ENCODE data around the gene CHCHD3.

The CHCHD3 gene

DNA sequence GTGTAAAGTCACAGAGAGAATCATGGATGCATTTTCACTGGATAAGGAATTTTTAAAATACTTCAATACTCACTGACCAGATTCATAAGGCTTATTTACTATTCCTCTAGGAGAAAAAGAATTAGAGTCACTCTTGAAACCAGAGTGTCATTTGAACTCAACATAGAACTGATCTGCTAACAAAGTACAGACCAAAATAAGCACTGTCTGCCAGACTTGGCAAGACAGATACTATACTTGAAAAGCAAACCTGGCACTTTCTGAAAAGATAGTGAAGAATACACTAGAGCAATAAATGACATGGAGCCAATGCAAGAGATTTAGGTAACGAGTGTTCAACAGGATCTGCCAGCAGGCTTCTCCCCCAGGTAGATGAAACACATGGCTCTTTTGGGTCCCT is 215.3 kb downstream of the CHCHD3 start:
- Mint-ChIP-seq H3K36me3 (peaks cover 33% of the 10 kb centered on the region), H3K27me3 (no peaks in the 10 kb centered on the region), H3K4me3 (no peak overlapping the region), H3K4me1 (peaks cover 13% of the 10 kb centered on the region), H3K27ac (no peak overlapping the region), H3K9me3 (peaks cover 5% of the 10 kb centered on the region)

DNA sequence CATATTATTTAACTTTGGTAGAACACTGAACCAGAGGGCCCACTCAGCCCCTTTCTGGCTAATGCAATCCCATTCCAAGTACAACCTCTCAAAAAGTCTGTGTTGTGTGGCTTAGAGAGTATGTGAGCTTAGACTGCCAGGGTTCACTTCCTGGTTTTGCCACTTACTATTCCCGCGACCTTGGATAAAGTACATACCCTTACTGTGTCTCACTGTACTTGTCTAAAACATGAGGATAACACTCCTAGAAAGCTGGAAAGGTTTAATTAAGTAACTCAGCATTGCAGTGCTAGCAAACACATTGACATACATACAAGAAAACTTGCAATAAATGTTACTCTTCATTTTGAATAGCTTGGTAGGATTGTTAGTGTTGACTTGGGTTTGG is 215.8 kb downstream of the CHCHD3 start:
- Mint-ChIP-seq H3K36me3 (peaks cover 31% of the 10 kb centered on the region), H3K27me3 (no peaks in the 10 kb centered on the region), H3K9me3 (peaks cover 5% of the 10 kb centered on the region), H3K4me1 (peaks cover 10% of the 10 kb centered on the region), H3K4me3 (no peak overlapping the region), H3K27ac (no peak overlapping the region)

DNA sequence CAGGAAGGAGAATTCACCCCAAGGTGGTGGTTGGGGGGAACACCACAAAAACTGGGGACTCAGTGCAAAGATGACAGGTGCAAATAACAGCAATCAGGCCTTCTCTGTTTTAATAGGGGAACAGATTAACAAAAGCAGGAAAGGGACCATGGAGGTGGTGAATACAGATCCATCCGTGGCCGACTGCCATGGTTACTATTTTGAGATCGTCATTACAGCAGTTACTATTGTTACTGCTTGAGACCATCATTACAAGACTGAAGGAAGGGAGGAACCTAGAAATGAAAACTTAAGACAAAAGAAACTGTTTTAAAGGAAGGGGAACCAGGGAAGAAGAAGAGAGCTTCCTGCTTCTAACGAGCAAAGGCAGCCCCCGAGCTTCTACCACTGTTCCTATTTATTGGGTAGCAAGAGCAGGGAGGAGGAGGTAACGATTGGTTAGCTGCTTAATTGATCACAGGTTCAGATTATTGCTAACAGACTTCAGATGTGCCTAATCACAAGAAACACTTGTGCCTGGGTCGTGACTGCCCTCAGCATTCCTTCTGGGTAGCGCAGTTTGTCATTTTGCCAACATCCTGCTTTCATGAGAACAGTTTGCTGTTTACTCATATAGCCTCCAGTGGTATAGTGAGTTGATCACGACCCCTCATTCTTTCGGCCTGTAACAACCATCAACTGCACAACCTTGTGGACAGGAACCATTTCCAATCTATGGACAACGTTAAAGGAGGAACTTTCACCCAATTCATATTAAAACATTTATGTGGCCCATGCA is 216.3 kb downstream of the CHCHD3 start:
- H3K9me3 Mint-ChIP-seq = peaks cover 5% of the 10 kb centered on the region
- H3K36me3 Mint-ChIP-seq = peaks cover 33% of the 10 kb centered on the region
- no peak overlapping the region for H3K27ac Mint-ChIP-seq
- no peak overlapping the region for H3K4me3 Mint-ChIP-seq
- peaks cover 10% of the 10 kb centered on the region for H3K4me1 Mint-ChIP-seq
- no peaks in the 10 kb centered on the region for H3K27me3 Mint-ChIP-seq

DNA sequence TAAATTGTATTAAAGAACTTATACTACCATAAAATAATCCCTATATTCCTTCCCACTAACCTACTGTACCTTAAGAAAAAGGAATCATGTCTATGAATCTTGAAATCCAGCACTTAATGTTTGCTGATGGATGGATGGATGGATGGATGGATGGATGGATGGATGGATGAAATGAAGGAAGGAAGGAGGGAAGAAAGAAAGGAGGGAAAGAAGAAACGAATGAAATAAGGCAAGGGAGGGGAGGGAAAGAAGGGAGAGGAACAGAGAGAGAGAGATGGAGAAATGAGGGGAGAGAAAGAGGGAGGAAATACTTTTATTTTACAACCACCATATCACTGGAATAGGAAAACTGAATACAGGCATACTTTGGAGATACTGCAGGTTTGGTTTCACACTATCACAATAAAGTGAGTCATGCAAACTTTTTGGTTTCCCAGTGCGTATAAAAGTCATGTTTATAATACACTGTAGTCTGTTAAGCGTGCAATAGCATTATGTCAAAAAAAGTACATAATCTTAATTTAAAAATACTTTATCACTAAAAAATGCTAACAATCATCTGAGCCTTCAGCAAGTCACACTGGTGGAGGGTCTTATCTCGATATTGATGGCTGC is 219.8 kb downstream of the CHCHD3 start:
- H3K4me3 Mint-ChIP-seq = no peak overlapping the region
- no peaks in the 10 kb centered on the region for H3K27me3 Mint-ChIP-seq
- H3K4me1 Mint-ChIP-seq = peaks cover 4% of the 10 kb centered on the region
- H3K27ac Mint-ChIP-seq = no peak overlapping the region
- H3K9me3 Mint-ChIP-seq = peaks cover 5% of the 10 kb centered on the region
- H3K36me3 Mint-ChIP-seq = peaks cover 33% of the 10 kb centered on the region

DNA sequence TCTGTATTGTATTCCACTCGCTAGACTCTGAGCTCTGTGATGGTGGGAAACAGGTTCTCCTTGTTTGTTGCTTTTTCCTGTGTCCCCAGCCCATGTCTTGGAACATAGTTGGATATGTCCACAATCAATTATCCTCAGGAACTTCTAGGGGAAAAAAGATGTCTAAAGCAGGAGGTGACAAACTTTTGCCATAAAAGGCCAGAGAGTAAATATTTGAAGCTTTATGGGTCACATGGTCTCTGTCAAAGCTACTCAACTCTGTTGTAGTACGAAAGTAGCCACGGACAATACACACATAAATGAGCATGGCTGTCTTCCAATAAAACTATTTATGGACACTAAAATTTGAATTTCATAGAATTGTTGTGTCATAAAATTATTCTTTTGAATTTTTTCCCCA is 220.5 kb downstream of the CHCHD3 start:
- Mint-ChIP-seq H3K27me3 (no peaks in the 10 kb centered on the region), H3K27ac (no peak overlapping the region), H3K36me3 (peaks cover 32% of the 10 kb centered on the region), H3K9me3 (peaks cover 5% of the 10 kb centered on the region), H3K4me3 (no peak overlapping the region), H3K4me1 (peaks cover 4% of the 10 kb centered on the region)

DNA sequence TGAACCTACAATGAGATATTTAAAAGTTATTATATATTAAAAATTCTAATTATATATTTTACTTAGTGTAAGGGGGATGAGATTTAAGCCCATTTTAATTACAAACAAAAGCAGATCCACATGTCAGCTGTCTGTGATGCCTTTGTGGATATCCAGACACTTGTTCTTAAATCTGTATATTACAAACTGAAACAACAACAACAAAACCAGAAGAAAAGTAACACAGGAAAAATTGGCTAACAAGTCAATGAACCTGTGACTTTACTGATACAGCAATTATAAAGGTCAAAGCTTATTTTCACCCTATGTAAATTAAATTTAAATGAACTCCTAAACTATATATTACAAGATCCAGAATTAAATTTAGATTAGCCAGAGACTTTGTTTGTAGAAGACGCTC is 222.7 kb downstream of the CHCHD3 start:
- no peak overlapping the region for H3K27ac Mint-ChIP-seq
- peaks cover 4% of the 10 kb centered on the region for H3K9me3 Mint-ChIP-seq
- H3K27me3 Mint-ChIP-seq = no peaks in the 10 kb centered on the region
- H3K4me1 Mint-ChIP-seq = peaks cover 8% of the 10 kb centered on the region
- no peak overlapping the region for H3K4me3 Mint-ChIP-seq
- H3K36me3 Mint-ChIP-seq = peaks cover 23% of the 10 kb centered on the region

DNA sequence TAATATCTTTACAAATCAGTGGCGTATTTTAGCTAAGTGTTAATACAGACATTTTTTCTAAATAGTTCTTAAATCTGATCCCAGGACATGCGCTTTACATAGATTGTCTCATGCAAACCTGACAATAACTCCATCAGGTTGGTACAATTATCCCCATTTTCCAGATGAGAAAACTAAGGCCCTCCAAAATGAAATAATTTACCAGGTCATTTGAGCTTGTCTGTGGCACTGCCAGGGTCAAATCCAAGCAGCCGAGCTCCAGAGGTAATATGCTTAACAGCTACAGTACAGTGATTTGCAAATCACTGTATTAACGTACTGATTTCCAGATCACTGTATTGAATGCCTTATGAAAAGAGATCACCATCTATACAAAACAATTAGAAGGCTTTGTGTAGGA is 223.1 kb downstream of the CHCHD3 start:
- H3K4me1 Mint-ChIP-seq = peaks cover 4% of the 10 kb centered on the region
- H3K4me3 Mint-ChIP-seq = no peak overlapping the region
- peaks cover 19% of the 10 kb centered on the region for H3K36me3 Mint-ChIP-seq
- no peaks in the 10 kb centered on the region for H3K27me3 Mint-ChIP-seq
- H3K27ac Mint-ChIP-seq = no peak overlapping the region
- no peaks in the 10 kb centered on the region for H3K9me3 Mint-ChIP-seq

DNA sequence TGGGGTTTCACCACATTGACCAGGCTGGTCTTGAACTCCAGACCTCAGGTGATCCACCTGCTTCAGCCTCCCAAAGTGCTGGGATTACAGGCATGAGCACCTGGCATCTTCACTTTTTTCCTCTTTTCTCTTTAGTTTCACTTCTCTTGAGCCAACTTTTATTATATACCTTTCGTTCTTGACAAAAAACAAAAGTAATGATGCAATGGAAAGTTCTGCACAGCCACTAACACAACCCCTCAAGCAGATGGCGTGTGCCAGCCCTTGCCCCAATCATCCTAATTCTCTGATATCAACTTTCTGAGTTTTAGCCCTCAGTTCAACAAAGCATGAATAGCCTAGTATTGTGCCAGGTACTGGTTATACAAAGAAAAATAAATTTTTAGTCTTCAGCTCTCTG is 223.6 kb downstream of the CHCHD3 start:
- peak overlapping the region; percentile 10 for H3K27ac Mint-ChIP-seq
- H3K9me3 Mint-ChIP-seq = no peaks in the 10 kb centered on the region
- peaks cover 4% of the 10 kb centered on the region for H3K4me1 Mint-ChIP-seq
- H3K36me3 Mint-ChIP-seq = peaks cover 22% of the 10 kb centered on the region
- H3K27me3 Mint-ChIP-seq = no peaks in the 10 kb centered on the region
- no peak overlapping the region for H3K4me3 Mint-ChIP-seq

DNA sequence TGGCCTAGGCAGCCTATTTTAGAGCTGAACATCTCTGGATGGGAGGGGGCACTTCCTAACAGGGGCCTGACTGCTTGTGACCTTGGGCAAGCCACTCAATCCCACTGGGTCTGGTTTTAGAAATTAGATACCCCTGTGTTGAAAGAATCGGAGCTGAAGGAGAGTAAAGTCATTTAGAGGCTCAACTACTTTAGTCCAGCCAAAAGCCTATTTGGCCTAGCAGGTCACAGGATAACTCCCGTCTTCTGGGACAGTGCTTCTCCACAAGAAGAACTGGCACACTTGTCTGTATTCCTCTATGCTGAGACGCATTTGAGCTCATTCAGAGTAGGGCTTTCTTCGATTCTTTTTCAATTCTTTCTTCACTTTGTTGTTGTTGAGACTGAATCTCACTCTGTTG is 224.2 kb downstream of the CHCHD3 start:
- Mint-ChIP-seq H3K4me1 (peaks cover 4% of the 10 kb centered on the region), H3K27ac (no peak overlapping the region), H3K27me3 (no peaks in the 10 kb centered on the region), H3K9me3 (no peaks in the 10 kb centered on the region), H3K36me3 (peaks cover 19% of the 10 kb centered on the region), H3K4me3 (no peak overlapping the region)

DNA sequence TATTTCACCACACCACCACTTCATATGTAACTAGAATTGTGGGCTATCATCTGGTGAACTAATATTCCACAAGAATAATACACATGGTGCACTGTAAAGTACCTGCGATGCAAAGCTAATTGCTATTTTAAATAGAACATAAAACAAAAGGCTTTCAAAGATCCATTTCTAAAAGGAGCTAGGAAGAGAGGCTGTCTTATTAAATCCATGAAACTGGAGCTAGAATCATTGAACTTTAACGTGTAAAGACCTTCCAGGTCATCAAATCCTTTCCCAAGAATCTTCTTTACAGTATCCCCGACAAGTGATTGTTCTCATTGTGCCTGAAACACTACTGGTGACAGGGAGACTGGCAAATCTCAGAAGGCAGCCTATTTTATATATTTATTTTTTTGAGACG is 224.9 kb downstream of the CHCHD3 start:
- Mint-ChIP-seq H3K9me3 (no peaks in the 10 kb centered on the region), H3K4me3 (no peak overlapping the region), H3K4me1 (peaks cover 4% of the 10 kb centered on the region), H3K27ac (no peak overlapping the region), H3K36me3 (peaks cover 17% of the 10 kb centered on the region), H3K27me3 (no peaks in the 10 kb centered on the region)

DNA sequence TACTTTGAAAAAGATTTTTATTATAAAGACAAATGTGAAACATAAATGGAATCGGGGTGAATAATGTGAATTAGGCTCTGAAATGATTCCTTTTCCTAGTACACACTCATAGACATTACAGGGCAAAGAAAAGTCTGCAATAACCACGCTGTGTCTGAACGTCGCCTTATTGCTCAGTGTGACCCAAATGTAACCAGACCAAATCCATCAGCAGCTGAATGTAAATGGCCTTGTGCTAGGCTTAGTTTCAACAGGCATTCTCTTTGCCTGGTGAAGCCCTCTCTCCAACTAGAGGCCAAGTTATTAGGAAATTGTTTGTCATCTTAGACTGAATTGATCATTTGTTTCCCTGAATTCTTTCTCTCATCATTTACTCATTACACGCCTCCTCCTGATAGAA is 225.5 kb downstream of the CHCHD3 start:
- H3K27ac Mint-ChIP-seq = no peak overlapping the region

DNA sequence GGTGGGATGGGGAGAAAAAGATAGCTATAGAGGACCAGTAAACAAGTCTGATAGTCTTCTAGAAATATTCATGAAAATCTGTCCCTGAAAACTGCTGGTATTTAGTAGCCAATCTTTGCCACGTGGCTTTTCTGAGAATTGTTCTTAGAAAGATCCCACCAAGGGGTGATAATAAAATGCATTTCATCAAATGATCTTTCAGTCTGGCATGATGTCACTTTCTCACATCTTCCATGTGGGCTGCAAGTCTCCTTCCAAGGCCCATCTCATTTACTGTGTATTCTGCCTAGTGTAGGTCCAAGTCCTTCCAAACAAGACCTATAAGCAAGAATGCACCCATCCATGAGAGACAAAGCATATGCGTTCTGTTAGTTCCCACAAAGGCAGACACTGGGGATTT is 226.0 kb downstream of the CHCHD3 start:
- H3K36me3 Mint-ChIP-seq = peaks cover 19% of the 10 kb centered on the region
- H3K4me3 Mint-ChIP-seq = no peak overlapping the region
- no peaks in the 10 kb centered on the region for H3K9me3 Mint-ChIP-seq
- peaks cover 10% of the 10 kb centered on the region for H3K4me1 Mint-ChIP-seq
- H3K27ac Mint-ChIP-seq = no peak overlapping the region
- H3K27me3 Mint-ChIP-seq = no peaks in the 10 kb centered on the region

More for the DNA sequence above, 225.5 kb downstream of the CHCHD3 start:
- peaks cover 19% of the 10 kb centered on the region for H3K36me3 Mint-ChIP-seq
- no peak overlapping the region for H3K4me3 Mint-ChIP-seq
- no peaks in the 10 kb centered on the region for H3K27me3 Mint-ChIP-seq
- H3K9me3 Mint-ChIP-seq = no peaks in the 10 kb centered on the region
- peaks cover 8% of the 10 kb centered on the region for H3K4me1 Mint-ChIP-seq

DNA sequence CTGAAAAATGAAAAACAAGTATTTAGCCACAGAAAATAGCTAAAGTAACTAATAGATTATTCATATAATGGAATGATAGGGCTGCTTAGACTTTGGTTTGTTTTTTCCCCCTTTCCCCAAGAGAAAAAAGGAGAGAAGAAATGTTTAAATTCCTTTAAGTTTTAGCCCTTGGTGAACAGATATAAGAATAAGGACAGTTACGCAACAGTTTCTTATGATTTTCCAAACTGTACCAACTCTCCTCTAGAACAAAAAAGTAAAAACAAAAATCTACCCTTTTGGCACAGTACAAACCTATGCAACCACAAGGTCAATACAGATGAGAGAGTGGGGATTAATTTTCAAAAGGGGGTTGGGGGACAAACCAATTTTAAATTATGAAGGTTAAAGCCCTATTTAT is 227.7 kb downstream of the CHCHD3 start:
- peaks cover 22% of the 10 kb centered on the region for H3K36me3 Mint-ChIP-seq
- H3K4me1 Mint-ChIP-seq = peaks cover 10% of the 10 kb centered on the region
- H3K27me3 Mint-ChIP-seq = no peaks in the 10 kb centered on the region
- no peaks in the 10 kb centered on the region for H3K9me3 Mint-ChIP-seq
- no peak overlapping the region for H3K4me3 Mint-ChIP-seq
- H3K27ac Mint-ChIP-seq = no peak overlapping the region

DNA sequence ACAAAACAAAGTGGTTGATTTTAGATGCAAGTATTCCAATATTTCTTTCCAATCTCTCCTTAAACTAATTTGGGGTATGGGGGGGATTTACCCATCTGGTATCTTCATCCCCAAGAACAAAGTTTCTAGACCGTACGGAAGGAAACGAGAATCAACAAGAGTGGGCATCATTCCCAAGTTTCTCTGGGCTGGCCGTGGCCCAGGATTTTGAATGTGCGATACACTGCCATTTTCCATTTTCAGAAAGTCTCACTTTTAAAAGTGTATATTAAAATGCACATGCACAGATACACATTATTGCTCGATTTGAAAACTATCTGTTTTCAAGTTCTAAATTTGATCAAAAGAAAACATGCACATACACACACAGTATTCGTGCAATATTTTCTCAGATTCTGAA is 234.5 kb downstream of the CHCHD3 start:
- Mint-ChIP-seq H3K27me3 (no peaks in the 10 kb centered on the region), H3K9me3 (no peaks in the 10 kb centered on the region), H3K36me3 (peaks cover 20% of the 10 kb centered on the region), H3K4me1 (peaks cover 6% of the 10 kb centered on the region), H3K27ac (no peak overlapping the region), H3K4me3 (no peak overlapping the region)

DNA sequence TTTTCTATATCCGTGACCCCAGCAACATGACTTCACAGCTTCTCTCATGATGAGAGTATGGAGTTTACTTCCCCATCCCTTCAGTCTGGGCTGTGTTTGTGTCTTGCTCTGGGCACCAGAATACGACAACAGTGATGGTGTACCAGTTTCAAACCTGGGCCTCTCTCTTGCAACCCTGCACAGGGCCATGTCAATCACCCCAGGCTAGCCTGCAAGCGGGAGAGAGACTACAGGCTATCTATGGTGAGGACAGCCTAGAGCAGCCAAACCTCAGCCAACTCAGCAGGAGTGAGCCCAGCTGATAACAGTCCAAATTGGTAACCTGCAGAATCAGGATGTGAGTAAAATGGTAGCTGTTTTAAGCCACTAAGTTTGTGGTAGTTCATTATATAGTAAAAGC is 235.8 kb downstream of the CHCHD3 start:
- H3K27ac Mint-ChIP-seq = no peak overlapping the region
- H3K9me3 Mint-ChIP-seq = no peaks in the 10 kb centered on the region
- H3K36me3 Mint-ChIP-seq = peaks cover 18% of the 10 kb centered on the region
- H3K4me3 Mint-ChIP-seq = no peak overlapping the region
- H3K27me3 Mint-ChIP-seq = no peaks in the 10 kb centered on the region
- H3K4me1 Mint-ChIP-seq = peaks cover 4% of the 10 kb centered on the region

DNA sequence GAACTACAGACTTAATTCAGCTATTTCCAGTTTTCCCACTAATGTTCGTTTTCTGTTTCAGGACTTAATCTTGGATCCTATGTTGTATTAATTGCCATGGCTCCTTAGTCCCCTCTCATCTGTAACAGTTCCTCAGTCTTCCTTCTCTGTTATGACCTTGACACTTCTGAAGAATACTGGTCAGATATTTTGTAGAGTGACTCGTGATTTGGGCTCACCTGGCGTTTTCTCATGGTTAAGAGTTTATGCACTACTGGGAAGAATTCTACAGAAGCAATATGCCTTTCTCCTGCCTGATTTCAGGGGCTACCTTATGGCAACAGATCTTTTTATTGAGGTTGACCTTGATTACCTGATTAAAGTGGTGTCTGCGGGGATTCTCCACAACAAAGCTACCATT is 239.4 kb downstream of the CHCHD3 start:
- no peaks in the 10 kb centered on the region for H3K27me3 Mint-ChIP-seq
- H3K27ac Mint-ChIP-seq = no peak overlapping the region
- peaks cover 18% of the 10 kb centered on the region for H3K36me3 Mint-ChIP-seq
- no peak overlapping the region for H3K4me3 Mint-ChIP-seq
- H3K9me3 Mint-ChIP-seq = no peaks in the 10 kb centered on the region
- peaks cover 7% of the 10 kb centered on the region for H3K4me1 Mint-ChIP-seq

DNA sequence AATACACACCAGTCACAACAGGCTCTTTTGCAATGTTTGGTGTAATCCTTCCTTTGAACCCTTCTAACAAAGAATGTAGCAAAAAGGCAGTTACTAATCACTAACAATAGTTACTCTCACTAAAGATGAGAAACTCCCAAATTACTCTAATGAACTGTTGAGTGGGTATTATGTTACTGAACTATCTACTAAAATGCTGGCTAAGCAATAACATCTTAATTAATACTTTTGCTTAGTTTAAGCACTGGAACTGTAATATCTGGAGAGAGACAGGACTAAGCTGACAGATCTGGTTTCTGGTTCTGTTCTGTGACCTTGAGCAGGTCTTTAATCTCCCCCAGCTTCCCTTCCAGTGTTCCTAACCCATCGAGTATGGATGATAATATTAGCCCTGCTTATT is 241.7 kb downstream of the CHCHD3 start:
- Mint-ChIP-seq H3K4me1 (peaks cover 7% of the 10 kb centered on the region), H3K36me3 (peaks cover 24% of the 10 kb centered on the region), H3K27ac (no peak overlapping the region), H3K4me3 (no peak overlapping the region), H3K9me3 (no peaks in the 10 kb centered on the region), H3K27me3 (no peaks in the 10 kb centered on the region)

All from activated naive CD4-positive, alpha-beta T cell treated with anti-CD3 and anti-CD28 coated beads, Interleukin-2, amount 50 U/mL, for 24 hours (primary cell).